HG03469 (cell line): ENCODE measurements around the gene KRT86.

ENCODE experiments used
- ATAC-seq: cut with Tn5 transposase; IDR thresholded peaks from one replicate; pipeline ENCODE4 v1.9.1; 2021; ENCODE audit warnings: mild to moderate bottlenecking, moderate library complexity, moderate number of reproducible peaks; ENCODE audit not compliant: unreplicated experiment

Gene KRT86

GRCh38 chr12:52353766-52354165, 79.3 kb downstream of the KRT86 start:
- no peak for ATAC-seq

- no peak for ATAC-seq
Measured at GRCh38 chr12:52354200-52354599, 79.8 kb downstream of the KRT86 start.

GRCh38 chr12:52355176-52355575, 80.7 kb downstream of the KRT86 start:
- ATAC-seq: no peak

- ATAC-seq: no peak
Measured at GRCh38 chr12:52356031-52356761, 81.8 kb downstream of the KRT86 start.

- no peak for ATAC-seq
Measured at GRCh38 chr12:52356762-52357580, 82.5 kb downstream of the KRT86 start.
